ENCODE results near the gene TMPRSS4. TPM values are rescaled to one million over a fixed set of nuclear protein-coding genes. Genes with fewer than 3 reads are reported as not detected.

The TMPRSS4 gene
- total RNA-seq, 1 experiment from 2014 or later: 99.9 TPM

DNA sequence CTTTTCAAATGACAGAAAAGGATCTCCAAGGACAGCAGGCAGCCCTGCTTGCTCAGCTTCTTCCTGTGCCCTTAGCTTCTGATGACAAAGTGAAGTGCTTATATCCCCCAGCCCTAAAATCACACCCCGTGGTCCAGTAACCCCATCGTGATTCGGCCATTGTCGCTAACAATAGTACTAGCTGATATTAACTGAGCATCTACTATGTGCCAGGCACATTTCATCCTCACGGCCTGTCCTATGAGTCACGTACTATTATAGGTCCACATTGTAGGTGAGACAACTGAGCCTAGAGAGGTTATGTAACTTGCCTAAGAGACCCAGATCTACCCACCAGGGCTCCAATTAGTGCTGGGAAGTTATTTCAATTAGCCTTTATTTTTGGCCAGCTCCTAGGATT lies 69.7 kb downstream of the TMPRSS4 start:
- TF ChIP-seq, protein P1, sequence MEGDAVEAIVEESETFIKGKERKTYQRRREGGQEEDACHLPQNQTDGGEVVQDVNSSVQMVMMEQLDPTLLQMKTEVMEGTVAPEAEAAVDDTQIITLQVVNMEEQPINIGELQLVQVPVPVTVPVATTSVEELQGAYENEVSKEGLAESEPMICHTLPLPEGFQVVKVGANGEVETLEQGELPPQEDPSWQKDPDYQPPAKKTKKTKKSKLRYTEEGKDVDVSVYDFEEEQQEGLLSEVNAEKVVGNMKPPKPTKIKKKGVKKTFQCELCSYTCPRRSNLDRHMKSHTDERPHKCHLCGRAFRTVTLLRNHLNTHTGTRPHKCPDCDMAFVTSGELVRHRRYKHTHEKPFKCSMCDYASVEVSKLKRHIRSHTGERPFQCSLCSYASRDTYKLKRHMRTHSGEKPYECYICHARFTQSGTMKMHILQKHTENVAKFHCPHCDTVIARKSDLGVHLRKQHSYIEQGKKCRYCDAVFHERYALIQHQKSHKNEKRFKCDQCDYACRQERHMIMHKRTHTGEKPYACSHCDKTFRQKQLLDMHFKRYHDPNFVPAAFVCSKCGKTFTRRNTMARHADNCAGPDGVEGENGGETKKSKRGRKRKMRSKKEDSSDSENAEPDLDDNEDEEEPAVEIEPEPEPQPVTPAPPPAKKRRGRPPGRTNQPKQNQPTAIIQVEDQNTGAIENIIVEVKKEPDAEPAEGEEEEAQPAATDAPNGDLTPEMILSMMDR (IDR thresholded peaks at IDR 0.05; ENCODE audit: unreplicated experiment): no peak
- intact Hi-C loops (cut with micrococcal nuclease; ENCODE audit: unreplicated experiment): no loop called here

DNA sequence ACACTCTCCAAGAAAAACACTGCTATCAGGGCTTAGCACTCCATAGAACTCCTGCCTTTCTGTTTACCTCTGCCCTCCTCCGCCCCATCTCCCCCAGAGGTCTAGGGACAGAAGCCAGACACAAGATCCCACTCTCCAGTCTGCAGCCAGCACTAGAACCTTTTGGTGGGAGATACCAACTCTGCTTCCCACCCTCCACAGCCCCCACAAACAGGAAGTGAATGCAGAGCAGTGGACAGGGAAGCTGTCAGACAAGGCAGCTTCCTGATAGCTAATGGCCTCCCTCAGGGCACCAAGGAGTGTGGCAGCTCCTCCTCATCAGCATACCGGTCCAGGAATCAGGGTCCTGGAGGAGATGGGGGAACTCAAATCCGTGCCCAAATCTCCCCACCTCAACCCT lies 70.6 kb downstream of the TMPRSS4 start:
- Mint-ChIP-seq H3K9me3 (ENCODE audit: low read depth, unreplicated experiment) (no peaks in the 10 kb centered on the region), H3K27me3 (ENCODE audit: unreplicated experiment) (peaks cover 54% of the 10 kb centered on the region), H3K36me3 (ENCODE audit: insufficient read depth, unreplicated experiment) (peaks cover 12% of the 10 kb centered on the region), H3K27ac (ENCODE audit: unreplicated experiment) (no peak overlapping the region), H3K4me1 (ENCODE audit: low read depth, unreplicated experiment) (peaks cover 9% of the 10 kb centered on the region), H3K4me3 (ENCODE audit: low read depth, unreplicated experiment) (no peak overlapping the region)
- CTCF ChIA-PET: no interaction called here
- TF ChIP-seq, protein P1 (IDR thresholded peaks at IDR 0.05; ENCODE audit: unreplicated experiment): no peak
- intact Hi-C loops (cut with micrococcal nuclease; ENCODE audit: unreplicated experiment): no loop called here
- DNase-seq: no peak
- BruUV-seq (replicated peaks): no TSS peak

More for the DNA sequence above, 69.7 kb downstream of the TMPRSS4 start:
- H3K36me3 Mint-ChIP-seq (ENCODE audit: insufficient read depth, unreplicated experiment): peaks cover 12% of the 10 kb centered on the region
- peak overlapping the region; percentile 81 for H3K4me3 Mint-ChIP-seq (ENCODE audit: low read depth, unreplicated experiment)
- H3K9me3 Mint-ChIP-seq (ENCODE audit: low read depth, unreplicated experiment): no peaks in the 10 kb centered on the region
- H3K27me3 Mint-ChIP-seq (ENCODE audit: unreplicated experiment): peaks cover 60% of the 10 kb centered on the region
- DNase-seq: no peak
- H3K27ac Mint-ChIP-seq (ENCODE audit: unreplicated experiment): no peak overlapping the region
- BruUV-seq (replicated peaks): no TSS peak
- H3K4me1 Mint-ChIP-seq (ENCODE audit: low read depth, unreplicated experiment): peaks cover 9% of the 10 kb centered on the region
- CTCF ChIA-PET: no interaction called here

DNA sequence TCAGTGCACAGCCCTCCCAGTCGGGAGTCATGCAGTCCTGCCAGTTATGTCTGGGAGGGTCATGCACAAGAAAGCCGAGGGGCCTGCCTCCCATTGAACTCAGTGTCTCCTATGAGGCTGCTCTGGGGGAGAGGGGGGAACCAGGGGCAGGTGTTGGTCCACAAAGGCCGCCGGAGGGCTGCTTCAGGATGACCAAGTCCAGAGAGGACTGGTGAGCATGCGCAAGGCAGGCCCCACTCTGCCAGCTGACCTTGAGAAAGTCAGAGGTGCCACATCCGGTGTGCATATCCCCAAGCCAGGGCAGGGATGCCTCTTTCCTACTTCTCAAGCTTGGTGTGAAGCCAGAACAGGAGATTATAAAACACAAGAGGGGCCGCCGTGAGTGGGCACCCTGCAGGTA lies 71.4 kb downstream of the TMPRSS4 start:
- peaks cover 2% of the 10 kb centered on the region for H3K4me1 Mint-ChIP-seq (ENCODE audit: low read depth, unreplicated experiment)
- H3K9me3 Mint-ChIP-seq (ENCODE audit: low read depth, unreplicated experiment): no peaks in the 10 kb centered on the region
- intact Hi-C loops (cut with micrococcal nuclease; ENCODE audit: unreplicated experiment): no loop called here
- no TSS peak for BruUV-seq (replicated peaks)
- H3K27ac Mint-ChIP-seq (ENCODE audit: unreplicated experiment): no peak overlapping the region
- H3K36me3 Mint-ChIP-seq (ENCODE audit: insufficient read depth, unreplicated experiment): peaks cover 12% of the 10 kb centered on the region
- H3K27me3 Mint-ChIP-seq (ENCODE audit: unreplicated experiment): peaks cover 54% of the 10 kb centered on the region
- TF ChIP-seq, protein P1 (IDR thresholded peaks at IDR 0.05; ENCODE audit: unreplicated experiment): no peak
- DNase-seq: no peak
- CTCF ChIA-PET: no interaction called here
- H3K4me3 Mint-ChIP-seq (ENCODE audit: low read depth, unreplicated experiment): no peak overlapping the region

DNA sequence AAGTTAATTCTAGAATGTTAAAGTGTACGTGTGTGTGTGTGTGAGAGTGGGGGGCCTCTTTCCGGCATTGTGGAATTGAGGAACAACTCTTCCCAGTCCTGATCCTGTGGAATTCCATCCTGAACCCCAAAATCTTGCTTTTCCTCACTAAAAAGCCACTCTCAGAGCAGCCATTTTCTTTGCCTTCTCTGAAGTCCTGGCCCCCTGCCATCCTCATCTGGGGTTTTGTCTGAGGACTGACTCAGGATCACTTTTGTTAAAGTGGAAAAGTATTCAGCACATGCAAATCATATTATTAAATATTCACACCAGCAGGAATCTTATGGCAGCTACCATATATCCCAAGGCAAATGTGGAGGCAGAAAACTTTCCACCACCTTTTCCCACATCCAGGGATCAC lies 72.0 kb downstream of the TMPRSS4 start:
- no peak overlapping the region for H3K4me3 Mint-ChIP-seq (ENCODE audit: low read depth, unreplicated experiment)
- no peaks in the 10 kb centered on the region for H3K4me1 Mint-ChIP-seq (ENCODE audit: low read depth, unreplicated experiment)
- DNase-seq: no peak
- no TSS peak for BruUV-seq (replicated peaks)
- no peaks in the 10 kb centered on the region for H3K9me3 Mint-ChIP-seq (ENCODE audit: low read depth, unreplicated experiment)
- no peak overlapping the region for H3K27ac Mint-ChIP-seq (ENCODE audit: unreplicated experiment)
- peaks cover 54% of the 10 kb centered on the region for H3K27me3 Mint-ChIP-seq (ENCODE audit: unreplicated experiment)
- CTCF ChIA-PET: interaction anchor here (1.2 kb wide), 1 partner anchor 22 kb away, joined by 3 read pairs; no protein-coding TSS in a partner anchor
- TF ChIP-seq, protein P1 (IDR thresholded peaks at IDR 0.05; ENCODE audit: unreplicated experiment): no peak
- intact Hi-C loops (cut with micrococcal nuclease; ENCODE audit: unreplicated experiment): no loop called here
- peaks cover 12% of the 10 kb centered on the region for H3K36me3 Mint-ChIP-seq (ENCODE audit: insufficient read depth, unreplicated experiment)
